NB4 (cell line): ENCODE measurements around the gene TCEA3.
A peak's percentile ranks its signal among the peaks of the same experiment; 100 is the strongest.

ENCODE experiments used
- DNase-seq: peaks from one replicate; pipeline ENCODE4 v3.0.0; 2010; ENCODE audit warnings: low read depth
- H3K4me3 ChIP-seq: one replicate; pipeline ENCODE4 v1.5.1; 2011; ENCODE audit warnings: mild to moderate bottlenecking, low read depth, low read length, moderate library complexity
- CTCF ChIP-seq: IDR thresholded peaks from one replicate; pipeline ENCODE4 v1.5.1; 2012; ENCODE audit warnings: low read depth, low read length
- MAX ChIP-seq: IDR thresholded peaks from 2 replicates; pipeline ENCODE4 v1.6.1; 2011; ENCODE audit warnings: low read depth, low read length
- MYC ChIP-seq: IDR thresholded peaks from 2 replicates; pipeline ENCODE4 v1.6.1; 2011; ENCODE audit warnings: low read depth, low read length
- POLR2A ChIP-seq: IDR thresholded peaks from 2 replicates; pipeline ENCODE4 v1.6.1; 2011; ENCODE audit warnings: mild to moderate bottlenecking; ENCODE audit not compliant: insufficient read length; ENCODE audit errors: extremely low read depth

TCEA3 gene

GRCh38 chr1:23345920-23346319 is 78.6 kb downstream of the TCEA3 start:
- H3K4me3 ChIP-seq: no peak overlapping the region
- TF ChIP-seq POLR2A (no peak), MAX (no peak), CTCF (no peak), MYC (no peak)
- no peak for DNase-seq

- peak overlapping the region; percentile 67 for H3K4me3 ChIP-seq
- no peak for DNase-seq
- no peak for TF ChIP-seq MYC
- no peak for TF ChIP-seq CTCF
- no peak for TF ChIP-seq POLR2A
- TF ChIP-seq MAX: no peak
Observed at GRCh38 chr1:23344987-23345472, 79.5 kb downstream of the TCEA3 start.

- DNase-seq: peak; percentile 100
- H3K4me3 ChIP-seq: peak within 1 kb of the TSS; percentile 79
- peak; percentile 96 for TF ChIP-seq MYC
- TF ChIP-seq MAX: peak; percentile 89
- TF ChIP-seq CTCF: no peak
- TF ChIP-seq POLR2A: peak; percentile 48
Observed at GRCh38 chr1:23344111-23344986, 80.2 kb downstream of the TCEA3 start, which contains the start of gene HNRNPR. Gene HNRNPR (minus strand): TSS chr1:23344284. CDS start chr1:23341008, 3,276 bp downstream.

- DNase-seq: peak; percentile 55
Observed at GRCh38 chr1:23343221-23344110, 81.1 kb downstream of the TCEA3 start.

More at GRCh38 chr1:23343221-23344110, 81.1 kb downstream of the TCEA3 start:
- H3K4me3 ChIP-seq: peak overlapping the region; percentile 79
- TF ChIP-seq CTCF (no peak), MAX (no peak; the same call in 1 of the 2 replicates)
